ENCODE data around the gene GALR2.
"Not testable (repeated sequence)": the region's sequence is repeated elsewhere in the genome, so short reads cannot be mapped to it uniquely, and the experiment has no call there.

The GALR2 gene

GRCh38 chr17:76056882-76057281 lies 17.7 kb upstream of the GALR2 start:
- POLR2A ChIA-PET (ENCODE audit: low non-redundant PET), result no interaction called here
- DNase-seq (ENCODE audit: low spot score), result no peak
- TF ChIP-seq CTCF (conservative IDR thresholded peaks at IDR 0.05; ENCODE audit: low read depth), result no peak
- CTCF ChIA-PET, result interaction anchor here (3.3 kb wide), 1 partner anchor 43 kb away, joined by 20 read pairs; no protein-coding TSS in a partner anchor
- no peak overlapping the region for H3K27ac ChIP-seq

GRCh38 chr17:76058264-76058663 lies 16.3 kb upstream of the GALR2 start:
- H3K27ac ChIP-seq; DNase-seq (ENCODE audit: low spot score); POLR2A ChIA-PET (ENCODE audit: low non-redundant PET): not testable (repeated sequence)
- CTCF ChIA-PET, result interaction anchor here (0.7 to 3.3 kb wide), 3 partner anchors 32 to 153 kb away, joined by 3 to 20 read pairs (median 3); no protein-coding TSS in a partner anchor

- TF ChIP-seq CTCF (conservative IDR thresholded peaks at IDR 0.05; ENCODE audit: low read depth), result no peak
- ChIA-PET POLR2A (ENCODE audit: low non-redundant PET) (interaction anchor here (0.6 to 0.7 kb wide), 2 partner anchors 9 to 11 kb away, joined by 3 to 5 read pairs; partner anchors contain the start of gene SRP68), CTCF (interaction anchor here (0.6 kb wide), 2 partner anchors 22 to 341 kb away, joined by 3 read pairs; no protein-coding TSS in a partner anchor)
- DNase-seq (ENCODE audit: low spot score), result no peak
- no peak overlapping the region for H3K27ac ChIP-seq
Measured at GRCh38 chr17:76063875-76064546, 10.6 kb upstream of the GALR2 start.

- POLR2A ChIA-PET (ENCODE audit: low non-redundant PET), result no interaction called here
- DNase-seq (ENCODE audit: low spot score), result no peak
- CTCF ChIA-PET, result no interaction called here
- no peak for TF ChIP-seq CTCF (conservative IDR thresholded peaks at IDR 0.05; ENCODE audit: low read depth)
- no peak overlapping the region for H3K27ac ChIP-seq
Measured at GRCh38 chr17:76065775-76066174, 8.8 kb upstream of the GALR2 start.

- peak overlapping the region; percentile 82 for H3K27ac ChIP-seq
- no peak for DNase-seq (ENCODE audit: low spot score)
- ChIA-PET POLR2A (ENCODE audit: low non-redundant PET) (interaction anchor here (0.7 kb wide), 1 partner anchor 187 kb away, joined by 4 read pairs; no protein-coding TSS in a partner anchor), CTCF (interaction anchor here (1.2 kb wide), 1 partner anchor 208 kb away, joined by 5 read pairs; no protein-coding TSS in a partner anchor)
- TF ChIP-seq CTCF (conservative IDR thresholded peaks at IDR 0.05; ENCODE audit: low read depth), result no peak
Measured at GRCh38 chr17:76071531-76072147, 2.9 kb upstream of the GALR2 start.

- CTCF ChIA-PET, result interaction anchor here (1.2 kb wide), 1 partner anchor 207 kb away, joined by 5 read pairs; no protein-coding TSS in a partner anchor
- no peak for TF ChIP-seq CTCF (conservative IDR thresholded peaks at IDR 0.05; ENCODE audit: low read depth)
- H3K27ac ChIP-seq, result peak within 1 kb of the TSS; percentile 82
- DNase-seq (ENCODE audit: low spot score), result peak; percentile 93
- POLR2A ChIA-PET (ENCODE audit: low non-redundant PET), result interaction anchor here (0.5 to 0.7 kb wide), 2 partner anchors 9 to 587 kb away, joined by 3 to 4 read pairs; no protein-coding TSS in a partner anchor
Measured at GRCh38 chr17:76072148-76072858, 2.3 kb upstream of the GALR2 start, which contains the start of gene SRP68. Gene SRP68 (minus strand): TSS chr17:76072517. CDS start chr17:76072491, 26 bp downstream.
